COLO829 (cell line): ENCODE data around the gene NEAT1.

Experiments
- DNase-seq: peaks from one replicate; pipeline ENCODE4 v3.0.0; 2012; ENCODE audit warnings: low spot score

NEAT1 gene

GRCh38 chr11:65422633-65423515 is at the start of gene NEAT1:
Gene NEAT1, plus strand, starts transcription at chr11:65422798.
- DNase-seq: peak; percentile 74

DNA sequence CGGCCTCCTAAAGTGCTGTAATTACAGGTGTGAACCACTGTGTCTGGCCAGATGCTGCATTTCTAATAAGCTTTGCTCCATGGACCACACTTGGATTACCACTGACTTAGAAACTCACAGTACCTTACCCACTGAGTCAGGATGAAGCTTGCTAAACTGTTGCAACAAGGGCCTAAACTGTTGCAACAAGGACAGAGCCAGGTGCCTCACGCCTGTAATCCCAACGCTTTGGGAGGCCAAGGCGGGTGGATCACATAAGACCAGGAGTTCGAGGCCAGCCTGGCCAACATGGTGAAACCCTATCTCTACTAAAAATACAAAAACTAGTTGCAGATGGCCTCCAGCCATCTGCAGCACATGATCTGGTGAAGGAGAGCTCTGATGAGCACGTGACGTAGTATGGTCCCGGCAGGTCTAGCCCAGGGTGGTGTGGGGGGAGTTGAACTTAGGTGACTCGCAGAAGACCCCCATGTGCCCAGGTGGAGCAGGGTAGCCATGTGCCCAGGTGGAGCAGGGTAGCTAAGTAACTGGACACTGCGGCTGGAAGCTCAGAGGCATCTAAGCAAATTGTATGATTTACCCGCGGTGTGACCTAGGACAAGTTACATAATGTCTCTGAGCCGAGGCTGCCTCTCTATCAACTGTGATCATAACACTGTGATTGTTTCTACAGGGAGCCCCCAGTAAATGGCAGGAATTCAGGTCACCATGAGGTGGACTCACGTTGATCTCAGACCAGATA is 48.6 kb upstream of the NEAT1 start:
- DNase-seq: no peak

- DNase-seq: no peak
Observed at GRCh38 chr11:65375012-65375411, 47.6 kb upstream of the NEAT1 start.

DNA sequence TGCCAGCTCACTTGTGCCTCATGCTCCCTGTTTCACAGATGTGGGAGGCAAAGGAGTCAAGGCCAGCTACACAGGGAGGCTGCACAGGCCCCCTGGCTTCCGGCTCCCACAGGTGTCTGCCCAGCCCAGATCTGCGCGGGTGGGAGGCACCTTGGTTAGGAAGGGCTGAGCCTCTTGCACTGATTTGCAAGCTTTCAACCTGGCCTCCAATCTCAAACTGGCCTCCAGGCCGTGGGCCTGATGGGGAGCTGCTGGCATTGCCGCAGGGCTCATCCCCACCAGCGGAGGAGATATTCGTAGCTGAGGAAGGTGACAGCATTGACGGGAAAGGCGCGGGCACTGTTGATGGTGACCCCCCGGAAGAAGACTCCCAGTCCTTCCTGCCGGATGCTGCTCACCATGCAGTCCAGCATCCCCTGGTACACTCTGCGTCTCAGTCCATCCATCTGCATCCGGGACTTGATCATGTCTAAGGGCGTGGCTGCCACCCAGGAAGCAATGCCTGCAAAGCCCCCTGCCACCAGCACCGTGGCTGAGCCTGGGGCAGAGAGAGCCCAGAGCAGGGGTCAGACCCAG is 46.4 kb upstream of the NEAT1 start:
- no peak for DNase-seq

DNA sequence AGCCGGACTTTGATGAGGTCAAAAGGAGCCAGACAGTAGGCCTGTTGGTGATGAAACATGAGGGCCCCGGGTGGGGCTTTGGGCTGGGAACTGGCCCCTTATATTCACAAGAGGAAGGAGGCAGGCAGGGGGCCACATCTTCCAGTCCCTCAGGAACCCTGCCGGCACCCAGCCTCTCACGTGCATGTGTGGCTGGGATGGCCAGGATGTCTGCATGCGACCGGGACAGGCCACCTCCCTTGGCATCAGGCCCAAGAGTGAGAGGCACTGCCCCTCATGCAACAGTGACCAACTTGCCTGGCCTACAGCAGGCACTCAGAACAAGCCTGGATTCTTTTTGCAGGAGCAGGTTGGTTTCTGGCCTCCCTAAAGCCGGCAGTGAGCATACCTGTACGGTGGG is 45.6 kb upstream of the NEAT1 start:
- no peak for DNase-seq

DNA sequence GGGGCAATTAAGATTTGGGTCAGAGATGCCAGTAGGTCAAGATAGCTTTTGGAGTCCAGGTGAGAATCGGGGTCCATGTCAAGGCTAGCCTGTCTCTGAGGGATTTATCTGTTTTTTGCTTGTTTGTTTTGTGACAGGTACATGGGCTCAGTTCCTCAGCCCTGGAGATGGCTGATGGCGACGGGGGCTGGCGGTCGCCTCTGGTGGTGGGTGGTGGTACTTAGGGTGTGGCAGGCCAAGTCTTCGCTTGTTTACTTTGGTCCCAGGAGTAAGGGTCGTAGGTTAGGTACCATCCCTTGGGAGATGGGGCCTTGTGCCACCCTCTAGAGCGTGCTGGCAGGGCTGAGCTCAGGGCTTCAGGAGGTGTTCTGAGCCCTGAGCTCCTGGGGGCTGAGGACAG is 44.8 kb upstream of the NEAT1 start:
- no peak for DNase-seq

DNA sequence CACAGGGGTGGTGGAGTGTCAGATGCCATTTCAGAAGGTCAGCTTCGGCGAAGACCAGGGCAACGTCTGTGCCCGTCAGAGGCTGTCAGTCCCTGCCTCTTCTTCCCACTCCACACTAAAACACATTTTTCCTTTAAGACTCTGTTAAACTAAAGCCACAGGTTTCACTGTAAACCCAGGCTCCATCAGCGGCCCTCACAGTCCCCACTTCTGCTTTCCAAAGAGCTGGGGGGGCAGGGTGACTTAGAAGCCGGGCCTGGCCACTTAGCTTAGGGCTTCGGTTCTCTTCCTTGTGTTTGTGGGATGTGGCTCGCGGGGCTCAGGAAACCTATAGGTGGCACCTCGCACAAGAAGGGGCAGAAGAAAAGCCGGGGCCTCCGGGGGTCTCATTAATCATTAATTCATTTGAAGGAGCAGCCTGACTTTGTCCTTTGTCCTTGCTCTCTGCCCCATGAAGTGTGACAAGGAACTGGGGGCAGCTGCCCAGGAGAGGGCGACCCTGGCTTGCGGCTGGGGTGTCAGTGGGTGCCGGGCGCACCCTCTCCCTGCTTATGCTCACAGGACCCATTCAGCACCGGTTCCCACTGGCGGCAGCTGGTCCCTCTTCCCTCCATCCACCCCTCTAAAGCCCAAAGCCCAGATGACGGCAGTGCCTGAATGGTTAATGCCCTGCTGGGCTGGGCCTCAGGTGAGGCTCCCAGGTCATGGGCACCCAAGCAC is 44.2 kb upstream of the NEAT1 start:
- no peak for DNase-seq

DNA sequence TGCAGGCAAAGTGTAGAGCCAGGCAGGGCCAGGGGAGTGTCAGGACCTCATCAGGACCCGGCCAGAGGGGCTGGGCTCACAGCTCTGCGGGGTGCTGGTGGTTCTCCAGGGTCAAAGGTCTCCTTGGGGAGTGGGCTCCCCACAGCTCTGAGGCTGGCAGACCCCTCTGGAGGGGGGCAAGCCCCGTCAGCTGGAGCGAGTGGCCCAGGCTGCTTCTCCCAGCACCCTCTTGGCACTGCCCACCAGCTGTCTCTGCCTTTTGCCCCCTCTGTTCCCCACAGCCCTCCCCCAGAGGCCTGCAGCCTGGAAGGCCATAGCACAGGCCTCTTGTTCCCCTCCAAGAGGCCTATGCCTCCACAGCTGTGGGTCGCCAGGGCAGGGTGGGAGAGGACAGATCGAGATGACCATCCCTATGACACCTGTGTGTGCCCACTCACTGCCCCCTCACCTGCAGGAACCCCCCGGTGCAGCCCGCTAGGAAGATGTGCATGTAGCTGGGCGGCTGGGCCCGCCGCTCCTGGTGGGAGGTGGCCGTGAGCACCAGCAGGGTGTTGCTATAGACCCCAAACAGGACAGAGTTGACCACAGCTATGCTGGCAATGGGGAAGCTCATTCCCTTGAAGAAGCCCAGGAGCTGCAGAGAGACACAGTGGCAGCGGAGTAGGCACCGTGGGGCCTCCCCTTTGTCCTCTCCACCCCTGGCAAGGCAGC is 43.5 kb upstream of the NEAT1 start:
- DNase-seq: no peak

- no peak for DNase-seq
Observed at GRCh38 chr11:65379698-65380459, 42.7 kb upstream of the NEAT1 start.

DNA sequence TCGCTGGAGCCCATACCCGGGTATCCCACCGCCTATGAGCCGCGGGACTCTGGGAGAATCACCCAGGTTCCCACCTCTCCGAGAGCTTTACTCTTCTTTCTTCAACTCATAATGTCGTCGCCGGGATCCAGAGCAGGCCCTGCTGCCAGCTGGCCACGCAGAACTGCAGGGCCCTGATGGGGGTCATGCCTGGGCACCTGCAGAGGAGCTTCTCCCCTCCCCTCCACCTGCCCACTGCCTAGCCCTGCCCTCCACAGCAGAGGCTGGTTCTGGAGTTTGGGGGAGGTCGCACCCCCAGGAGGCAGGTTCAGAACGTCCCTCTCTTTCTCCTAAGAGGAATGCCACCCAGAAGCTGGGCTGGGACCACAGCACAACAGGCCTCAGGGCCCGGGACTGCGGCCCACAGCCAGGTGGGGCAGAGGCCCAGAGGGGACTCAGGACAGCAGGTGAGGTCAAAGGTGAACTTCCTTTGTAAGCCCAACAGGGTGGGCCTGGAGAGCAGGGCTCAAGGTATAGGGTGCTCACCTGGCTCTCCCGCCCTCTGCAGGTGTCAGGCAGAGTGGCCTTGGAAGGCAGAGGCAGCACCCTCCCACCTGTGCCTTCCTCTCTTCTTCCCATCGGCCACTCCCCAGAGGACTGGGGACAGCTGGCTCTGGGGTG is 42.0 kb upstream of the NEAT1 start:
- no peak for DNase-seq

DNA sequence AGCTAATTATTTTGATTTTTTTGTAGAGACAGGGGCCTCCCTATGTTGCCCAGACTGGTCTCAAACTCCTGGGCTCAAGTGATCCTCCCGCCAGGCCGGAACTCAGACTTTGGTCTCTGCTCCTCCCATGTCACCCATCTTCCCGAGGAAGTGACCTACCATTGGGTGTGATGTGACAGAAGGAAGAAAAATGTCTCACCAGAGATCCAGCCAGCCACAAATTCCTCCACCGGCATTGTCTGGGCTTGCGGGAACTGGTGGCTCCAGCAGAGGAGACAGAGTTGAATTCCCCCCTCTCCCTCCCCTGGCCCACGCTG is 40.9 kb upstream of the NEAT1 start:
- no peak for DNase-seq

GRCh38 chr11:65382033-65382803 is 40.4 kb upstream of the NEAT1 start, which contains the start of gene SLC25A45:
Gene SLC25A45, minus strand, starts transcription at chr11:65382646. Its CDS starts 695 bp downstream, at chr11:65381951.
- DNase-seq: peak; percentile 84

DNA sequence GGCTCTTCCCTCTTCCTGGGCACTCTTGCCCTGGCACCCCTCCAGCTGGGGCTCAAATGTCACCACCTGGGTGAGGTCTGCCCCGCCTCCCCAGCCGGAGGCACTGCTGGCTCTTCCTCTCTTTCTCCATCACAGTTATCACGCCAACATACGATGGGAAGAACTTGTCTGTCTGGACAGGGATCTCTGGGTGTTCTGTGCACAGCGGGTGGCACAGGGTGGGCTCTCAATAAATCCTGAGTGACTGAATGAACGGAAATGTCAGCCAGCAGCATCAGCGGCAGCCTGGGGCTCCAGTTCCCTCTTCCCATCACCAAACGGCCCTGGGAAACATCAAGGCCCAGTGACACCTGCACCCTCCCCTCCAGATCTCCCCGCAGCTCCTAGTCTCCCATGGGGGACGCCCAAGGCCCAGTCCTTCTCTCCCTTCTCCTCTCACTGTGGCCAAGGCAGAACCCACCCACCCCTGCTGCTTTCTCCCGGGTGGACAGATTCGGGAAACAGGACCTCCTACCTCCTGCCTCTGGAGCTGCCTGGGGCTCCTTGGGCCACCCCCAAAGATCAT is 39.7 kb upstream of the NEAT1 start:
- DNase-seq: no peak

GRCh38 chr11:65383778-65384177 is 38.8 kb upstream of the NEAT1 start:
- no peak for DNase-seq

DNA sequence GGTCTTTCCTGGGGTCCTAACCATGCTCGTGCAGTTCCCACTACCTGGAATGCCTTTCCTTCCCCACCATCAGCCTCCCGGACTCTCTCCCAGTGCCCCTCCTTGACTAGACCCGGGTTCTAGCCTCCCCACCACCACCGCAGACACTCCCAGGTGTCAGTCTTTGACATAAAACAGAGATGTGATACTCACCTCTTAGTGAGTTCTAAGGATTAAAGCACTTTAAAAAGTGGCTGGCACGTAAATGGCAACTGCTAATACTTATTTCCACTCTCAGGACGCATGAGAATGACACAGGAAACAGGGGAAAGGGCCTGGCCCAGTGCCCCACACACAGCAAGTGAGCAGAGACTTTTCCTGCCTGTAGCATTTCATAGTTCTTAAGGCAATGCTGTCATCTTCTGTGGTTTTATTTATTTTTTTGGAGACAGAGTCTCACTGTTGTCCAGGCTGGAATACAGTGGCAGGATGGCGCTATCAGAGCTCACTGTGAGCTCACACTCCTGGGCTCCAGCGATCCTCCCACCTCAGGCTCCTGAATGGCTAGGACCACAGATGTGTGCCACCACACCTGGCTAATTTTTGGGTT is 38.2 kb upstream of the NEAT1 start:
- DNase-seq: no peak

- DNase-seq: peak; percentile 67
Observed at GRCh38 chr11:65386307-65387140, 36.1 kb upstream of the NEAT1 start, which contains the start of gene FRMD8. Gene FRMD8, plus strand, starts transcription at chr11:65386637. Its CDS starts 400 bp downstream, at chr11:65387037.

- no peak for DNase-seq
Observed at GRCh38 chr11:65388731-65389130, 33.9 kb upstream of the NEAT1 start.
